Measurements from ENCODE around the gene SNRPA1. TPM values are rescaled to one million over a fixed set of nuclear protein-coding genes. Genes with fewer than 3 reads are reported as not detected.

The SNRPA1 gene
- total RNA-seq, 1 donor from 2014 or later: 79.5 TPM

GRCh38 chr15:101324524-101325177, 29.6 kb upstream of the SNRPA1 start:
- no peak for DNase-seq (ENCODE audit: low read depth)
- Histone ChIP-seq H3K9ac (ENCODE audit: low read length) (no peak overlapping the region), H4K20me1 (ENCODE audit: insufficient read depth, low read length) (no peaks in the 10 kb centered on the region), H3K27me3 (ENCODE audit: insufficient read depth, low read length) (no peaks in the 10 kb centered on the region), H2AFZ (ENCODE audit: low read depth, low read length) (no peak overlapping the region), H3K4me2 (ENCODE audit: low read length) (no peak overlapping the region), H3K9me3 (ENCODE audit: insufficient read depth, low read depth, low read length) (no peaks in the 10 kb centered on the region), H3K4me1 (ENCODE audit: insufficient read depth, low read length) (no peaks in the 10 kb centered on the region), H3K27ac (ENCODE audit: low read depth, low read length) (no peak overlapping the region), H3K36me3 (ENCODE audit: insufficient read depth, low read length) (no peaks in the 10 kb centered on the region), H3K79me2 (ENCODE audit: insufficient read depth, low read length) (no peaks in the 10 kb centered on the region), H3K4me3 (ENCODE audit: insufficient read depth, low read depth, low read length) (no peak overlapping the region)
- Mint-ChIP-seq H3K4me1 (ENCODE audit: low read depth, unreplicated experiment) (no peaks in the 10 kb centered on the region), H3K27ac (ENCODE audit: unreplicated experiment) (no peak overlapping the region), H3K4me3 (ENCODE audit: unreplicated experiment) (no peak overlapping the region), H3K9me3 (ENCODE audit: unreplicated experiment) (no peaks in the 10 kb centered on the region), H3K36me3 (ENCODE audit: low read depth, unreplicated experiment) (peaks cover 2% of the 10 kb centered on the region), H3K27me3 (ENCODE audit: low read depth, unreplicated experiment) (peaks cover 64% of the 10 kb centered on the region)
- no peak for FAIRE-seq
- TF ChIP-seq EZH2 (IDR thresholded peaks at IDR 0.05; ENCODE audit: insufficient read depth, low read length): no peak
- no peak for TF ChIP-seq CTCF (IDR thresholded peaks at IDR 0.05; ENCODE audit: insufficient read depth, low read depth, low read length)

GRCh38 chr15:101323793-101324523, 28.9 kb upstream of the SNRPA1 start:
- Mint-ChIP-seq H3K27ac (ENCODE audit: unreplicated experiment) (no peak overlapping the region), H3K27me3 (ENCODE audit: low read depth, unreplicated experiment) (peaks cover 59% of the 10 kb centered on the region), H3K36me3 (ENCODE audit: low read depth, unreplicated experiment) (peaks cover 2% of the 10 kb centered on the region), H3K4me3 (ENCODE audit: unreplicated experiment) (no peak overlapping the region), H3K9me3 (ENCODE audit: unreplicated experiment) (no peaks in the 10 kb centered on the region), H3K4me1 (ENCODE audit: low read depth, unreplicated experiment) (no peaks in the 10 kb centered on the region)
- Histone ChIP-seq H3K36me3 (ENCODE audit: insufficient read depth, low read length) (no peaks in the 10 kb centered on the region), H3K27me3 (ENCODE audit: insufficient read depth, low read length) (peaks cover 2% of the 10 kb centered on the region), H3K9ac (ENCODE audit: low read length) (no peak overlapping the region), H3K4me2 (ENCODE audit: low read length) (no peak overlapping the region), H3K27ac (ENCODE audit: low read depth, low read length) (no peak overlapping the region), H3K4me3 (ENCODE audit: insufficient read depth, low read depth, low read length) (no peak overlapping the region), H3K79me2 (ENCODE audit: insufficient read depth, low read length) (no peaks in the 10 kb centered on the region), H3K9me3 (ENCODE audit: insufficient read depth, low read depth, low read length) (no peaks in the 10 kb centered on the region), H4K20me1 (ENCODE audit: insufficient read depth, low read length) (no peaks in the 10 kb centered on the region), H3K4me1 (ENCODE audit: insufficient read depth, low read length) (no peaks in the 10 kb centered on the region), H2AFZ (ENCODE audit: low read depth, low read length) (no peak overlapping the region)
- FAIRE-seq (no peak), DNase-seq (ENCODE audit: low read depth) (no peak)
- TF ChIP-seq EZH2 (IDR thresholded peaks at IDR 0.05; ENCODE audit: insufficient read depth, low read length): no peak
- no peak for TF ChIP-seq CTCF (IDR thresholded peaks at IDR 0.05; ENCODE audit: insufficient read depth, low read depth, low read length)

All from astrocyte (in vitro differentiated cells and primary cell).